Left colon (tissue), 2 donors: ENCODE measurements around the gene CRYBB2. TPM values are rescaled to one million over a fixed set of nuclear protein-coding genes. Genes with fewer than 3 reads are reported as not detected.
"Not testable (repeated sequence)": the region's sequence is repeated elsewhere in the genome, so short reads cannot be mapped to it uniquely, and the experiment has no call there.

Experiments used
- ATAC-seq: fragments of 200-7000 bp; cut with Tn5 transposase; one replicate; pipeline ENCODE4 v1.9.1; 2020; ENCODE audit warnings: mild to moderate bottlenecking, moderate library complexity
- DNase-seq, 2 donors: peaks; one replicate each; pipeline ENCODE4 v3.0.0-alpha.2; 2020
- intact Hi-C, 2 donors: fragments of 100-400 bp; cut with DNase I in 1 of 2; cut with micrococcal nuclease in 1 of 2; formaldehyde crosslinking; loops; one replicate each; pipeline versions ENCODE4 v1.11.2 to v1.14.0; 2022; cut with DNase I, micrococcal nuclease
- total RNA-seq, 2 donors: library from RNA; stranded (reverse); fragmentation: NEBNext Ultra II Directional; extraction: Animal tissue kit (Norgen Biotek cat#: 25700); gene quantifications; one replicate each; pipeline ENCODE4 v1.2.1, GENCODE V29; 2021
- donor health status: DM: no; HTN: no; CAD: no.
- donor health status: DM: yes; HTN: yes; CAD: no.

Gene CRYBB2
- total RNA-seq, 2 donors from 2014 or later, result 0.37 to 0.67 TPM

DNA sequence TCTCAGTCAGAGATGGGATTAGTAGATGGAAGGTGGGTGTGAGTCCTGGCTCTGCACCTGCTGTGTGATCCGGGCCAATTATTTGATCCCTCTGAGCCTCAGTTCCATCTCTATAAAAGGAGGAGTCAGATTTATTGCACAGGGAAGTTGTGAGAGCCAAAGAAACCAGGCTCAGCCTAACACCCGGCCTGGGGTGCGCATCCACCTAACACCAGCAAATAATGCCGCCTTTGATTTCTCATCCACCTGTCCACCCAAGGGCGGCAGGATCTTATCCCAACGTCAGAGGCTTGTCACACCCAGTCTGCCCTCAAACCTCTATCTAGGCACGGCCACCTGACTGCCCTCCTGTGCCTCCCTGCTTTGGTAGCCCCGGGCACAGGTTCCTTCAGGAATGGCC lies 2.4 kb downstream of the CRYBB2 start:
- peak; percentile 52 for ATAC-seq
- DNase-seq, result no peak
- intact Hi-C loops, result no loop called here

DNA sequence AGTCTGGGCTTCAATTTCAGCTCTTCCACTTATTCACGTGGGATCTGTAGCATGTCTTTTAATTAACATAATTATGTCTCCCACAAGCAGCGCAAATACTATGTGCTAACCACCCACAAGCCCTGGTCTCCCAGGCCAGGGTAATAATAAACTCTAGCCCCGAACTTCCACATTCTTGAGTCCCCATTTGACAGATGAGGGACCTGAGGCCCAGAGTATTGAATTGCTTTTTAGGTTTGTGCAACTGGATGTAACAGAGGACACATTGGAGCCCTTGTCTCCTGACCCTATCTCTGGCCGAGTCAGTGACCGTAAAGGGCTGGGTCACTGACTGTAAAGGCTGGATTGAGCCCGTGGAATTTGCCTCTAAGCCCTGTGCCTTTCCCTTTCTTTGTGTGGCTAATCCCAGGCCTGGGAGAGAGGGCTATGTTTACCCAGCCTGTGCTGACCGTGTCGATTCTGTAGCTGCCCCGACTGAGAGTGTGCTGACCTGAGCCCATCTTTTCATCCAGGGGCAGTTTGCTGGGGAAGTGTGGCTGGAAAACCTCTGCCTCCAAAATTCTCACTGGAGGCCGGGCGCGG lies 3.9 kb downstream of the CRYBB2 start:
- no peak for DNase-seq
- ATAC-seq, result no peak
- intact Hi-C loops, result no loop called here

DNA sequence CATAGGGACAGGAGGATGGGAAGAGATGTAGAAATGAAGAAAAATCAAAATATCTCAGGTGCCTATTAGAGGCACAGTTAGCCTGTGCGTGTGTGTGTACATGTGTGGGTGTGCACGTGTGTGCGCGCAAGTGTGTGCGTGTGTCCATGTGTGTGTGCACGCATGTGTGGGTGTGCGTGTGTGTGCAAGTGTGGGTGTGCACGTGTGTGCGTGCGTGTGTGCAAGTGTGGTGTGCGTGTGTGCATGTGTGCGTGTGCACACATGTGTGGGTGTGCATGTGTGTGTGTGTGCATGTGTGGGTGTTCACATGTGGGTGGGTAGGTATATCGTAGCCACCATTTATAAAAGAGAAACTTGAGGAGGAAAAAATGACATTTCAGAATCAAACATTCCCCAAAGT lies 9.4 kb downstream of the CRYBB2 start:
- ATAC-seq, result no peak
- intact Hi-C loops, result no loop called here

DNA sequence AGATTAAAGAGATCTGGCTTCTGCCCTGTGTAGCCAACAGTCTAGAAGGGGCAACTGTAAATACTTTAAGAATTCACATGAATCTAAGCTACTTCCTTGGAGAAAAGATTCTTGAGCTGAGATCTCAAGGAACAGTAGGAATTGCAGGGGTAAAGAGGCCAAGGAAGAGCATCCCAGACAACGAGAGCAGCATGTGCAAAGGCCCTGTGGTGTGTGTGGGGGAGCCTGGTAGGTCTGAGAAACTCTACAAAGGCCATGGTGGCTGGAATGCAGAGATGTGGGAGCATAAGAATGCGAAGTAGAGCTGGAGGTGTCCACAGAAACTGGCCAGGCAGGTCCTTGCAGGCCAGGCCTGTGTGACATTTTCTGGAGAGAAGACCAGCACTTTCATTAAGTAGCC lies 11.3 kb downstream of the CRYBB2 start:
- DNase-seq, ATAC-seq, intact Hi-C loops: not testable (repeated sequence)

More for the DNA sequence above, 9.4 kb downstream of the CRYBB2 start:
- DNase-seq, result no peak

DNA sequence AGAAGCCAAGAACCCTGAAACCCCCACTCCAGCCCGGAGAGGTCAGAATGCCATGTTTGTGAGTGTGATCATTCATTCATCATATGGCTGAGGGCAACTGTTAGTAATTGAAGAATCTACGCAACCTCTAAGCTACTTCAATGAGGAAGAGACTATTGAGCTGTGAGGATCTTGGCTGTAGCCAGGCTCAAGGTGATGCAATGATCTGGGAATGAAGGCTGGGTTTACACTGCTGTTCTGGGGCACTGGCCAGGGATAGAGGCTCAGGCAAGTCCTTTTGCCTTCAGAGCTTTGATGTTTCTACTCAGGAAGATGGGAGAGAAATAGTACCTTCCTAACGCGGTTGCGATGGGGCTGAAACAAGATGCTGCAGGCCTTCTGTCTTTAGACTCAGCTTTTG lies 12.9 kb downstream of the CRYBB2 start:
- DNase-seq (no peak), ATAC-seq (no peak)
- intact Hi-C loops, result no loop called here

DNA sequence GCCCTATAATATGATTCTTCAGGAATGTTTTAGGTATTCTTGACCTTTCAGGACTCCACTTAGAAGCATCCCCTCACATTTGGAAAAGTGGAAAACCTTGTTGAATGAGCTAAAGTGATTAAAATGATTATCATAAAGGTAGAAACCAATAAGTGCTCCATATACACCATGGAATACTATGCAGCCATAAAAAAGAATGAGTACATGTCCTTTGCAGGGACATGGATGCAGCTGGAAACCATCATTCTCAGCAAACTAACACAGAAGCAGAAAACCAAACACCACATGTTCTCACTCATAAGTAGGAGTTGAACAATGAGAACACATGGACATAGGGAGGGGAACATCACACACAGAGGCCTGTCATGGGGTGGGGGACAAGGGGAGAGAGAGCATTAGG lies 14.3 kb downstream of the CRYBB2 start:
- intact Hi-C loops, DNase-seq, ATAC-seq: not testable (repeated sequence)

DNA sequence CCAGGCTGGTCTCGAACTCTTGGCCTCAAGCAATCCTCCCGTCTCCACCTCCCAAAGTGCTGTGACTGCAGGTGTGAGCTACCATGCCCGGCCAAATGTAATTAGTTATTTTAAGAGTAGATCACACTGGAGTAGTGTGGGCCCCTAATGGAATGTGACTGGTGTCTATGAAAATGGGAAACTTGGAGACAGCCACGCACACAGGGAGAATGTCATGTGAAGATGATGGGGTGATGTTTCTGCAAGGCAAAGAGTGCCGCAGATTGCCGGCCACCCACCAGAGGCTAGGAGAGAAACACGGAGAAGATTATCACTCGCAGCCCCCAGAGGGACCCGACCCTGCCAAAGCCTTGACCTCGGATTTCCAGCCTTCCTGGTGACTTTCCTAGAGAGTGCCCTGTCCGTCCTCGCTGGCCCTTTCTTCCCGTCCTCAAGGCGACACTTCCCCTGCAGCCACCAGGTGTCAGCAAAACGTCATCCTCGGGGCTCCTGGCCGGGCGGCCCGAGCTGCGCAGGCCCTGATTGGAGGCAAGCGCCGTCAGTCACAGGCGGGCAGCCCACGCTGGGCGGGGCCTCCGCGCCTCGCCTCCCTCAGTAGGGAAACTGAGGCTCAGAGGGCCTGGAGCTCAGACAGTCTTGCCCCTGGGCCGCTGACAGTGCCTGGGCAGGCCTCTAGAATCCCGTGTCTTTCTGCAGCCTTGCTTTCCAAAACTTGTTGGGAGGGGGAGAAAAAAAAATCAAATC lies 16.3 kb downstream of the CRYBB2 start:
- ATAC-seq (peak; percentile 100), DNase-seq (peak; percentile 69 to 84)
- intact Hi-C loops, result no loop called here

DNA sequence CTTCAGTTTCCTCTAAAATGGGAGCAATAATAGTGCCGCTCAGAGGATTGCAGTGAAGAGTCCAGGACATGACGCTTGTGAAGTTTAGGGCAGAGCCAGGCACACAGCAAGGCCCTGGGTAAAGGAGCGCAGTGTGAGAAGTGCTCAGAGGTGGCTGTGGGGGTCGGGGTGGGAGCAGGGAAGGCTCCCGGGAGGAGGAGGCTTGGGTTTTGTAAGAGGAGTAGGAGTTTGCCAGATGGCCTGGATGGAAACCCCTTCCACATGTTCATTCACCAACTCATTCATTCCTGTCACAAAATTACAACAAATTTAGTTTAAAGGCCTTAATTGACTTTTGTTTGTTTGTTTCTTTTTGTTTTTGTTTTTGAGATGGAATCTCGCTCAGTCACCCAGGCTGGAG lies 17.0 kb downstream of the CRYBB2 start:
- intact Hi-C loops, result no loop called here
- DNase-seq, result no peak
- ATAC-seq, result no peak

DNA sequence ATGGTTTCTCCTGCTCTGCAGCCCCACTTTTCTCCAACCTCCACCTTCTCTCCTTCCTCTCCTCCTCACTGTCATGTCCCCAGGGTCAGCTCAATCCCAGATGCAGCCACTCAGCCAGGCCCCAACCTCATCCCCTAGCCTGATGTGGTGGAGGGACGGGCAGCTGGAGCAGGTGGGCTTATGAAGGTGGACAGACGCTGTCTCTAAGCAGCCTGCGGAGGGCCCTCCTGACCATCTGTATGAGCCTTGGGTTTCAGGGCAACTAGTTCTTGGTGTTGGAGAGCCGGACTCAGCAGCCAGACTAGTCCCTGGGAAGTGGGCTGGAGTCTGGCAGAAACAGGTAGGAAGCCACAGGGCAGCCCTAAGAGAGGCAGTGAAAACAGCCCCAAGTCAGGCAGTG lies 18.1 kb downstream of the CRYBB2 start:
- no peak for ATAC-seq
- DNase-seq, result no peak
- intact Hi-C loops, result no loop called here

DNA sequence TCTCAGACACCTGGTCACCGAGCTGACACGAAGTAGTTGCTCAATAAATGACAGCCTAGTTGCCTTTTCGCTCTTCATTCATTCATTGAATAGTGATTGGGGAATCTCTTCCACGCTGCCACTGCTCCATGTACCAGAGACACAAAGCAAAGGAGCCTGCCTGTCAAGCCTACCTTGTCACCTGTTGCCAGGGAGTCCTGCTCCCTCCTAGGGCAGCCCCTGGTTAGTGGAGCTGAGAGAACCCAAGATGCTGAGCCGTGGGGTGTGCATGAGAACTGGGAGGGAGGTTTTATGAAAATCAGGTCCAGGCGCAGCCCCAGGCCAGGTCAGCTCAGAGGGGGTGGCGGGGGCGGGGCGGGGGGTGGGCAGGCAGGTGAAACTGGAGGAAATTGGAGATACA lies 18.6 kb downstream of the CRYBB2 start:
- ATAC-seq, intact Hi-C loops, DNase-seq: not testable (repeated sequence)

DNA sequence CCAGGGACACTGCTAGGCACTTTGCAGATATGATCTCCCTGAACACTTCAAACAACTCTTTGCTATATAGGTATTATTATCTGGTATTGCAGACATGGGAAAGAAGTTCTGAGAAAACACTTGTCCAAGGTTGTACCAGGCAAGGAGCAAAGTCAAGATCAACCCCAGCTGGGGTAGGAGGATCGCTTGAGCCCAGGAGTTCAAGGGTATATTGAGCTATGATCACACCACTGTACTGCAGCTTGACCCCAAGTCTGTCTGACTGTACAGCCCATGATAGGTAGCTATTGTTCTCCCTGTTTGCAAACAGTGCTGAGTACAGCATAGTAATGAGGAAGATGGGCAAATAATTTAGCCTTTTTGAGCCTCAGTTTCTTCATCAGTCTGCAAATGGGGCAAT lies 35.7 kb downstream of the CRYBB2 start:
- not testable (repeated sequence) for ATAC-seq, DNase-seq

DNA sequence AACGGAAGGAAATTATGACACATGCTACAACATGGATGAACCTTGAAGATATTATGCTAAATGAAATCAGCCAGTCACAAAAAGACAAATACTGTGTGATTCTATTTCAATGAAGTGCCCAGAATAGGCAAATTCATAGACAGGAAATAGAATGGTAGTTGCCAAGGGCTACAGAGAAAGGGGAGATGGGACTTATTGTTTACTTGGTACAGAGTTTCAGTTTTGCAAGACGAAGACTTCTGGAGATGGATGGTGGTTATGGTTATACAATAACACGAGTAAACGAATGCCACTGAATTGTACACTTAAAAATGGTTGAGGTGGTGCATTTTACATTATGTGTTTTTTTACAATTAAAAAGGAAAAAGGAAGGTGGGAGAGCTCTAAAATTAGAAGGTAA lies 48.1 kb downstream of the CRYBB2 start:
- intact Hi-C loops, ATAC-seq, DNase-seq: not testable (repeated sequence)

More for the DNA sequence above, 35.7 kb downstream of the CRYBB2 start:
- intact Hi-C loops, result not testable (repeated sequence)

DNA sequence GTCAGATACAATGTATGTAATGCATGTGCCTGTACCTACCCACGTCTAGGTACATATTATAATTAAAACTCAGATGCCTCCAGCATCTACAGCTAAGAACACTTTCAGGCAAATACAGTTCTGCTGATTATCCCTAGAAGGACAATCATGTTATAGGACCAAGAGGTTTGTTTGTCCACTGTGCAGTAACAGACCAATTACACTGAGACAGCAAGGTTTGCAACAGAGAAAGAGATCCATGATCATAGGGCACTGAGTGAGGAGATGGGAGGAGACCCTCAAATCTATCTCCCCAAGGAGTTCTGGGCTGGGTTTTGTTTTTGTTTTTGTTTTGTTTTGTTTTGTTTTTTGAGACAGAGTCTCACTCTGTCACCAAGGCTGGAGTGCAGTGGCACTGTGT lies 49.5 kb downstream of the CRYBB2 start:
- ATAC-seq, DNase-seq, intact Hi-C loops: not testable (repeated sequence)

DNA sequence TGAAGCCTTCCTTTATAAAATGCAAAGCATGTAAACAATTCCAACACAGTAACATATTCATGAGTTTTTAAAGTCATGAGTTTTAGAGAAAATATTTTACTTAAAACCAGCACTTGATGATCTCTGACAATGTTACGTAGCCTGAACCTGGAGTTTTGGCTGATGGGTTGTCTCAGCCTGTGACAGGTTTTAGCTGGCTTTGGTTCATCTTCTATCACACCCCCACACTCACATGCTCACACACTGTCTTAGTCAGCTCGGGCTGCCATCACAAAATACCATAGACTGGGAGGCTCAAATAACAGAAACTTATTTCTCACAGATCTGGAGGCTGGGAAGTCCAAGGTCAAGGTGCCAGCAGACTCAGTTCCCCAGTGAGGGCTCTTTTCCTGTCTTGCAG lies 50.6 kb downstream of the CRYBB2 start:
- ATAC-seq, DNase-seq, intact Hi-C loops: not testable (repeated sequence)

DNA sequence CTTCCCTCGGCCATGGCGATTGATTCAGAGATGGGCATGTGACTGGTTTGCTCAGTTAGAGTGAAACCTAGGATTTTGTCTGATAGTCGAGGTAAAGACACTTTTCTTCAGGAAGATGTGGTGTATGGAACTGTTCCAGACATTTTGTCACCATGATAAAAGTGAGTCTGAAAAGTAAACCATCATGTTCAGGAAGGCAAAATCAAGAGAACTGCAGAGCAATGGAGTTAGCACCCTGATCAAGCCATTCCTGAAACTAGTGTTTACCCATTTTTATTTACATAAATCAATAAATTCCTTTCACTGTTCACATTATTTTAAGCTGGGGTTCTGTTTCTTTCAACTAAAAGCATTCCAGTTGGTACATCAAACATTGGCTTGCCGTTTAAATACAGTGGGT lies 53.8 kb downstream of the CRYBB2 start:
- DNase-seq, ATAC-seq, intact Hi-C loops: not testable (repeated sequence)

DNA sequence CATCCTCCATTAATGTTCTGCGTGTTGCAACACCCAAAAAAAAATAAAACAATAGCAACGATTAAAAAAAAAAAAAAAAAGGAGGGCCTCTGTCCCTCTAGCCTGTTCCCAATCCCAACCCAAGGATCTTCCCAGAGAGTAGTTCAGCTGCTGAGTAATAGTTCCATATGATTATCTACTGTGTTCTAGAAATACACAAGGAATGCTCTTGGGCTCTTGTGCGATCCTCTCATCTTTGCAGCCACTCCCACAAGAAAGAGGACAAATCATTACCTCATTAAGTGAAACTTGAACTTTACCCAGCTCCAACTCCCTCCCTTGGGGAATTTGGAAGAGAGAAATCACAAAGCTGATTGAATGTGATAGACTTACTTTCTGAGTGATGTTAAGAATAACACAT lies 54.5 kb downstream of the CRYBB2 start:
- ATAC-seq, intact Hi-C loops, DNase-seq: not testable (repeated sequence)

DNA sequence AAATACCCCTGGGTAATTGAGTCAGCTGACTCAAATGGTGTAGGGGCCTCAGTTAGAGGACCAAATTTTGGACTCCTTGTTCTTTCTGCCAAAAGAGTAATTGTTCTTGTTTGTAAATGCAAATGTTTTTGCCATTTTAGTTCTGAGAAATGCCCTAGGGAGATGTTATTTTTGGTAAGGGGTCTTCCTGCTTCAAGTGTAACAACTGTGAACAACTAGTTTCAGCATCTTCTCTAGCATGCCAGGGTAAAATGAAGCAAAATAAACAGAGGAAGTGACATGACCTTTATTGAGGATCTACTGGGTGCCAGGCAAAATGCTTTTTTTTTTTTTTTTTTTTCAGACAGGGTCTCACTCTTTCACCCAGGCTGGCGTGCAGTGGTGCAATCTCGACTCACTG lies 60.7 kb downstream of the CRYBB2 start:
- DNase-seq, intact Hi-C loops, ATAC-seq: not testable (repeated sequence)
